ENCODE results near the gene CMTR1.

The CMTR1 gene

GRCh38 chr6:37504024-37504423, 71.0 kb downstream of the CMTR1 start:
- FAIRE-seq (no peak), DNase-seq (ENCODE audit: extremely low spot score, insufficient read length, low read depth) (no peak)

- DNase-seq (ENCODE audit: extremely low spot score, insufficient read length, low read depth) = no peak
- no peak for FAIRE-seq
Measured at GRCh38 chr6:37506479-37506878, 73.5 kb downstream of the CMTR1 start.

GRCh38 chr6:37507077-37507476, 74.1 kb downstream of the CMTR1 start:
- DNase-seq (ENCODE audit: extremely low spot score, insufficient read length, low read depth) = no peak
- no peak for FAIRE-seq

DNA sequence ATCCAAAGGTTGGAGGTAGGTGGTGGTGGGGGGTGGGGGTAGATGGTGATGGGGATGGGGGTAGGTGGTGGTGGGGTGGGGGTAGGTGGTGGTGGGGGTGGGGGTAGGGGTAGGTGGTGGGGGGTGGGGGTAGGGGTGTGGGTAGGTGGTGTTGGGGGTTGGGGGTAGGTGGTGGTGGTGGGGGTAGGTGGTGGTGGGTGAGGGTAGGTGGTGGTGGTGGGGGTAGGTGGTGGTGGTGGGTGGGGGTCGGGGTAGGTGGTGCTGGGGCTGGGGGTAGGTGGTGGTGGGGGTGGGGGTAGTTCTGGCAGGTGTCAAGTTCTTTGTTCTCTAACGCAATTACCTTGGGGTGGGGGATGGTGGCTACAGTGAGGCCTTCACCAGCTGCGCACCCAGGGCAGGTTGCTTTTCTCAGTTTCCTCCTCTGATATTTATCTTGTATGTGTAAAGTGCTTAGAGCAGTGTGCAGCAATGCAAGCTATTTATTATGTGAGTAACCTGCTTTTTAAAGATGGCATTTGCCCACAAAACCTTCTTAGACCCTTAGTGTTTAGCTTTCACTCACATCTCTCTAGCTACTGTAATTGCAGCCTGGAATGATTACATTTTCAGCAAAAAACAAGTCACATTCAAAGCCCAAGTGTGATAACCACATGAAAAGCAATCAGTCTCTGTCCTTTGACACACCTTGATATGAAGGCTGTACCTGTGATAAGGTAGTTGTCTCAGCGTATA, 74.8 kb downstream of the CMTR1 start:
- DNase-seq (ENCODE audit: extremely low spot score, insufficient read length, low read depth) = no peak
- no peak for FAIRE-seq

DNA sequence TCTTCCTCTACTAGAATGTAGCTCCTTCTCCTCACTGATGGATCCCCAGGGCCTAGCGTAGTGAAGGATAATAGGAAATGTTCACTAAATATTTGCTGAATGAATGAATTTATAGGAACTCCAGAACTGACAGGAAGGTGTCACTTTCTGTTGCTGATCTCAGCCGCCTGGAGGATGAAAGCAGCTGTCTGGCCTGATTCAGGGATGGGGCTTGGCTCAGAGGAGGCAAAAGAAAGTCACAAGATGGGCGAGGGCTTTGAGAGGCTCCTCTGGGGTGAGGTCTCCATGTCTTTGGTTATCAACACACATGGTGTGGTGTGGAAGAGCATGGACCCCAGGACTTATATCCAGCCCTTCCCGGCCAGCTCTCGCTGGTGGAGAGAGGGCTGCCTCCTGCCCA, 78.2 kb downstream of the CMTR1 start:
- FAIRE-seq = no peak
- no peak for DNase-seq (ENCODE audit: extremely low spot score, insufficient read length, low read depth)

DNA sequence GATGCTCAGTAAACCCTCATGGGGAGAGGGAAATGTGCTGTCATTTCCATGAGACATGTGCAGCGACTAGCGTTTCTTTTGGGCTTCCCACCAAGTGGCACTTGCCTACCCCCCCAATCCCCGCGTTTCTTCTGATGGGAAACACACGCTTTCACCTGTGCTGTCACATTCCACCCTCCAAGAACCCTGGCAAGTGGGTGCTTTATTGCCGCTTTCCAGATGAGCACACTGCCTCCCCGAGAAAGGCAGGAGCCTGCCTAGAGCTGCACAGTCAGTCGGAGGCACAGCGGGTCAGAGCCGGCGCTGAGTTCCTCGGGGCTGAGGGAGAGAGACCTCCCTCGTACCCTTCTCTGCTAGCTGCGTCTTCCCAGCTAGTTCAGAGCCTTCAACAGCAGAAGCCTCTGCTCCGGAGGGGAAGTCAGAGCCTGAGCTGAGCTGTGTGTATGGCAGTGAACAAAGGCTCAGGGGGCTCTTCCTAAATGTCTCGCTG, 78.9 kb downstream of the CMTR1 start:
- FAIRE-seq = no peak
- DNase-seq (ENCODE audit: extremely low spot score, insufficient read length, low read depth) = no peak

DNA sequence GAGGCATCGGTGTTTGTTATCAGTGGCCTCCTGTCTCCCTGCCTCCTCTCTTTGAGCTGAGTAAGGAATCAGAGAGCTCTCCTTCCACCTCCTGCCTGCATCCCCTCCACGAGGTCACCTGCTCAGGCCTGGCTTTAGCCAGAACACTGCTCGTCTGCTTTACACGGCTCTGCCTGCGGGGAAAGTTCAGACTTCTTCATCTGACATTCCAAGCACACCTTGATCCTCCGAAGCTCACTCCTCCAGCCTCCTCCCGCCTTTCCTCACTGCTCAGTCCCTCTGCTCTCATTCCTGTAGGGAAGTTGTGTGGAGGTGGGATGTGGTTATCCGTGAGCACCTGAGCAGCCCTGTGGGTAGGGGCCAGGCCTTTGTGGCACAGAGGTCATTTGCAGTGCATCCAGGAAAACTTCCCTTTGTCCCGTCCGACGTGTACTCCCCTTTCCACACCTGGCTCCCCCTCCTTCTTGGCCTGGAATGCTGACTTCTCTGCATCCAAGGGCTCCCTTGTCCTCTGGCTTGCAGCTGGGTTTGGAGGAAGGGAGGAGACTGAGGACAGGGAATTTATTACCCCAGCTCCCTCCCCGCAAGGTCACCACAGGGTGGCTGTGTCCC, 79.5 kb downstream of the CMTR1 start:
- no peak for DNase-seq (ENCODE audit: extremely low spot score, insufficient read length, low read depth)
- FAIRE-seq = no peak

GRCh38 chr6:37513155-37513554, 80.1 kb downstream of the CMTR1 start:
- FAIRE-seq = no peak

DNA sequence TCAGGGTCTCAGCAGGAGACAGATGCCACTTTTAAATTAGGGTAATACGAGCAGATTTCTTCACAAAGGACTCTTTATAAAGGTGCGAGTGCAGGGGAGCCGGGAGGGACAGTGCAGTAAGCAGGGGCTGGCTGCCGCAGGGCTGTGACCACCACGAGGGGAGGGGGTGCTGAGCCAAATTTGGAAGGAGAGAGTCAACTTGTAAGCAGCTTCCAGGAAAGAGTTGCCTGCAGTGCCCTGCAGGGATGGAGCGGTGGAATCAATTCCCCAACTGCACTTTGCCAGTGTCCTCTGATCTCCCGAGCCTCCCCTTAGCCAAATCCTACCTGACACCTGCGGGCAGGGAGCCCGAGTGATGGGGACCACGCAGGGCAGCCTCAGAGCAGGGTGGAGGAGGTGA, 80.6 kb downstream of the CMTR1 start:
- no peak for DNase-seq (ENCODE audit: extremely low spot score, insufficient read length, low read depth)
- no peak for FAIRE-seq

More at GRCh38 chr6:37513155-37513554, 80.1 kb downstream of the CMTR1 start:
- DNase-seq (ENCODE audit: extremely low spot score, insufficient read length, low read depth) = no peak

GRCh38 chr6:37514321-37514771, 81.3 kb downstream of the CMTR1 start:
- FAIRE-seq (no peak), DNase-seq (ENCODE audit: extremely low spot score, insufficient read length, low read depth) (no peak)

DNA sequence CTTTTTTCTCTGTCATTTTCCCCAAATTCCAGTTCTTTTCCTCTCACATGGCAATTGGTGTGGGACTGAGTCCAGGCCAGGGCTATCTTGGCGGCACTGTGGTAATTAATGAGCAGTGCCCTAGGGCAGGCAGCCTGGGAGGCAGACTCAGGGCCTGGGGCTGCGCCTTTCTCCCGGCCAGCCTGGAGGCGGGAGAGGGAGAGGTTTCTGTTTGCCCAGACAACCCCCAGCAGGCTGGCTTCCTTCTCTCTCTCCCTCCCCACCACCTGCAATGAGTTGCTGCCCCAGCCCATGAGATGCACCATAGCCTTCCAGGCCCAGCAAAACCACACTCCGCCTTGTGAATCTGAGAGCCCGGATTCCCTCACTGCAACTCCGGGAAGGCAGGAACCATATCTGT, 81.8 kb downstream of the CMTR1 start:
- FAIRE-seq (no peak), DNase-seq (ENCODE audit: extremely low spot score, insufficient read length, low read depth) (no peak)

DNA sequence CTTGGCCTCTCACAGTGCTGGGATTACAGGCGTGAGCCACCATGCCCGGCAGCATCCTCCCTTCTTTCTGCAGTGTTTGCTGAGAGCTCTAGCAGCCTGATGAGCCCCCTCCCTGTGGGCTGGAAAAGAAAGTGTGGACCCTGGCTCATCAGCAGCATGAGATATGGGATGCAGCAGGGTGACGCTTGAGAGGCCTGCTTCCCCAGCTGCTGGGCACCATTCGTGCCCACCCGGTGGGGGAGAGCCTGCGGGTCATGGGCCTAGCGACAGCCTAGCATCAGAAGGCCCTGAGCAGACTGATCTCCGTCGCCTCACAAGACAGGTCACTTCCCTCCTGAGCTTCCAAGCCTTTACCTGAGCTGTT, 82.7 kb downstream of the CMTR1 start:
- FAIRE-seq (no peak), DNase-seq (ENCODE audit: extremely low spot score, insufficient read length, low read depth) (no peak)

GRCh38 chr6:37516076-37516919, 83.3 kb downstream of the CMTR1 start:
- FAIRE-seq = peak; percentile 80

DNA sequence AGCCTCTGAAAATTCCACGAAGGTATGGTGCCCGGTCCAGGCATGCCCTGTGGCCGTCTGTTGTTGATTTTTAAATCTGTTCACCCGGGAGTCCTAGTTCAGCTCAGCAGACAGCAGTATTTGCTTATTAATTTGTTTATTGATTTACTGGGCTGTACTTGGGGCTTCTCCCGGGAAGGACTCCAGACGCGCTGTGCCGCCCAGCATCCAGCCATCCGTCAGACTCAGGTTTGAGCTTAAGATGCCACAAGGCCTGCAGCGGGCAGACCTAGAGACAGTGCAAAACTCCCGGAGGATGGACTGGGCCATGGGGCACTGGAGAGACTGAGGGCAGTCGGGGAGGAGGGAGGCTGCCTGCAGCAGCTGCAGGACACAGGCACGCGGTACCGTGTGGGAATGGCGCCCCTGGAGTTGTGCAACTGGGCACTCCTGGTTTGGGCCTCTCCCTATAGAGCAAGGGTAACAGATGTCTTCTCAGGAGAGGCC, 83.9 kb downstream of the CMTR1 start:
- DNase-seq (ENCODE audit: extremely low spot score, insufficient read length, low read depth) (no peak), FAIRE-seq (no peak)

More at GRCh38 chr6:37516076-37516919, 83.3 kb downstream of the CMTR1 start:
- peak; percentile 54 for DNase-seq (ENCODE audit: extremely low spot score, insufficient read length, low read depth)

DNA sequence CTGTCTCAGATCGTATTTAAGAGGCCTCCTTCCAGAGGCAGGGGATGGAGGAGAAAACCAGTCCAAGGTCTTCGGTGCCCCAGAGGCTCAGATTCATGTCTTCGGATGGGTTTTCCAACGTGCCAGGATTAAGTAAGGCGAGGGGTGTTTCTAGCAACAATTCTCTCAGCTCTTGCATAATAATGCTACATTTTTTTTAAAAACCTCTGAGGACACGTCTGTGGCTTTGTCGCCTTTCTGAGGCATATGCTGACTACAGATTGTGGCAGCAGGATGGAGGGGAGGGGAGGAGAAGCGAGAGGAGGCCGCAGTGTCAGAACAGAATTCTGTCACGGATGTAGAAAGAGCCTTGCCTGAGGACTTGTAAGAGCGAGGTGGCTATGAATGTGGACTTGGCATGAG, 84.4 kb downstream of the CMTR1 start:
- no peak for DNase-seq (ENCODE audit: extremely low spot score, insufficient read length, low read depth)
- peak; percentile 65 for FAIRE-seq

DNA sequence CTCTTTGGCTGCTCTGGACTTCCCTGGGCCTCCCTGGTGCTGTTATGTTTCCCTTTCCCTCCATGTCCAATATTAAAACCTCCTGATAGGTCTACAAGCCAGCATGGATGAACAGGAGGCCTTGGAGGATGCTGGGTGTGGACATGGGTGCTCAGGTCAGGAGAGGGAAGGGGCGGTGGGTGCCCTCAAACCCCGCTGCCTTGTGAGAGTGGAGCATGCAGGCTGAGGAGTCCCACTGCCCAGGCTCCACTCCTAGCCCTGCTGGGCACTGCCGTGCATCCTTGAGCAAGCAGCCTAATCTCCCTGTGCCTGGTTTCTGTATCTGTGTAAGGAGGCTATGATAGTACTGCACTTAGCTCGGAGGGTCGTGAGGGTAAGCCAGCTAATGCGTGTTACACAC, 85.1 kb downstream of the CMTR1 start:
- FAIRE-seq = no peak
- no peak for DNase-seq (ENCODE audit: extremely low spot score, insufficient read length, low read depth)

GRCh38 chr6:37519461-37519860, 86.4 kb downstream of the CMTR1 start:
- DNase-seq (ENCODE audit: extremely low spot score, insufficient read length, low read depth) (no peak), FAIRE-seq (no peak)

DNA sequence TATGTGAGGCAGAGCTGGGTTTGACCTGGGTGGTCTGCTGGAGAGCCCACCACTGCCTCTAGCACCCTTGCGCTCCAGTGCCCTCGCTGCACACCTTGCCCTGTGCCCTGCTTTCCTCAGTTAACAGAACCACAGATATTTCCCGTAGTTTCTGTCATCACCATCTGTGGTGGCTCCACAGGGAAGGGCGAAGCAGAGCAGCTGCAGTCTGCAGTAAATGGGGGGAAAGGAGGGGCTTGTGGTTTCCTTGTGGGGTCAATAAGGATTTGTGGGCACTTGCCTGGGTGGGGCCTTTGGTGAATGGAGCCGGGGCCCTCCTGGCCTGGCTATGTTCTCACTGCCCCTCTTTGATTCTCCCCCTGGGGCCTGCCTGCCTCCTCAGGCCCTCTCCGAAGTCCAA, 87.9 kb downstream of the CMTR1 start:
- no peak for DNase-seq (ENCODE audit: extremely low spot score, insufficient read length, low read depth)

DNA sequence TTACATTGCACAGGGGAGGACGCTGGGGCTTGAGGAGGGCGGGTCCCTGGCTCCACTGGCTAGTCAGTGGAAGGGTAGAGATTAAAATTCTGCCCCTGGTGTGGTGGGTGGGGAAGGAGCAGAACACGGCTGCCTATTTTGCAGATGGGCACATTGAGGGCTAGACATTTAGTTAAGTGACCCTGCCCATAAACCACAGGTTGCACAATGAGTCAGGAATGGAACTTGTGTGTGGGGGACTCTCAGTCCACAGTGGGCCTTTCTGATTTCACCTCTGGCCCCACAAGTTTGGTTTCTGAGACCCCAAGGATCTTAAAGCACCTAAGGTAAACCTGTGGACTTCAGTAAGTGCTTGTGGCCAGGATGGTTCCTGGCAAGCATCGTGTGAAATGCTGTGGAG, 88.7 kb downstream of the CMTR1 start:
- peak; percentile 12 for FAIRE-seq
- no peak for DNase-seq (ENCODE audit: extremely low spot score, insufficient read length, low read depth)

More for the DNA sequence above, 87.9 kb downstream of the CMTR1 start:
- no peak for FAIRE-seq

DNA sequence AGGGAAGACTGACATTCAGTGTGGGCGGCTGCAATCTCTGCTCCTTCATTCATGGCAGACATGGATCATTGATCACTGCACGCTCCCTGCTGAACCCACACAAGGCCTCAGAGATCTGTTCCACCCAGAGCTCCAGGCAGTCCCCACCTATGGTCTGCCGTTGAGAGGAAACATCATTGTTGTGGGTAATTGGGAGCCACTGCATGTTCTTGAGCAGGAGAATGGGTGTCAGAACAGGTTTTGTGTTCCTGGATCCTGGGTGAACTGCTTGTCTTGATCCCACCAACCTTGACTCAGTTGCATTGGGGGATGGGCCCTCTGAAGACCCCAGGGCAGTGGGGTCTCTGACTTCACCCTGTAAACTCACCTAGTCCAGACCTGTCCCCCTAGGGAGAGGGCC, 89.8 kb downstream of the CMTR1 start:
- FAIRE-seq = no peak
- DNase-seq (ENCODE audit: extremely low spot score, insufficient read length, low read depth) = no peak

GRCh38 chr6:37523412-37523811, 90.4 kb downstream of the CMTR1 start:
- DNase-seq (ENCODE audit: extremely low spot score, insufficient read length, low read depth) = no peak
- FAIRE-seq = no peak
